22Rv1 (cell line): ENCODE results near the gene GALT.

Experiments
- CTCF ChIP-seq: fragments of 450-650 bp; IDR thresholded peaks from 2 replicates; pipeline ENCODE4 v1.5.1; 2017; ENCODE audit warnings: mild to moderate bottlenecking
- ZFX ChIP-seq: fragments of 450-650 bp; IDR thresholded peaks from 2 replicates; pipeline ENCODE4 v1.6.1; 2017; ENCODE audit warnings: antibody characterized with exemption, borderline replicate concordance

DNA sequence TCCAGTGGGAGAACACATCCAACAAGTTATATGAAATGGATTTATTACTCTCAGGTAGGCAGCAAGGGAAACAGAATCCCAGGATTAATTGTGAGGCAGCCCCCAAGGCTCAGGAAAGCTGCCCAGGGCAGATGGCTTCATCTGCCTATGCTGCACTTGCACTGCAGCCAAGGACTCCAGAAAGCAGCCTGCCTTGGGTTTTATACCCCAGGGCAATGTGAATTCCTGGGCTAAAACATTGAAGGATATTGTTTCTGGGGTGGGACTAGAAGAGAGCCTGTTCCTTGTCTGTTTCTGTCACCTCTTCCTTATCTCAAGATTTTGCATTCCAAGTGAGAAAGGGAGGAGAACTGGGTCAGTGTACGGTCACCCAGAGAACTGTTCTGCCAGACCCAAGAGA lies 24.8 kb downstream of the GALT start:
- TF ChIP-seq CTCF (no peak), ZFX (no peak)
